IPS DF 6.9 (cell line): ENCODE measurements around the gene DBR1.

Experiments
- DNase-seq: peaks from one replicate; pipeline ENCODE4 v3.0.0-alpha.2; 2013; ENCODE audit warnings: low read depth, low spot score
- H3K27ac ChIP-seq: one replicate; pipeline ENCODE4 v1.5.1; 2013; ENCODE audit warnings: low read length, control low read depth
- H3K27me3 ChIP-seq: 2 replicates; pipeline ENCODE4 v1.6.1; 2013; ENCODE audit warnings: mild to moderate bottlenecking, low read length; ENCODE audit not compliant: control insufficient read depth, insufficient read depth
- H3K36me3 ChIP-seq: 2 replicates; pipeline ENCODE4 v1.6.1; 2013; ENCODE audit warnings: low read length; ENCODE audit not compliant: control insufficient read depth, insufficient read depth
- H3K4me1 ChIP-seq: 2 replicates; pipeline ENCODE4 v1.6.1; 2013; ENCODE audit warnings: low read length; ENCODE audit not compliant: control insufficient read depth, insufficient read depth
- H3K4me3 ChIP-seq: 2 replicates; pipeline ENCODE4 v1.5.1; 2013; ENCODE audit warnings: mild to moderate bottlenecking, low read length
- H3K9me3 ChIP-seq: 2 replicates; pipeline ENCODE4 v1.6.1; 2013; ENCODE audit warnings: low read length, inconsistent platforms; ENCODE audit not compliant: control insufficient read depth, insufficient read depth
- WGBS: extraction: QIAGEN DNeasy Blood & Tissue Kit; methylation state at CpG from one replicate; pipeline ENCODE4 v1.1.7; 2013; ENCODE audit warnings: mixed read lengths, missing lambda C conversion rate; ENCODE audit not compliant: insufficient read length, insufficient coverage; 5-methylcytosine and 5-hydroxymethylcytosine counted together

DBR1 gene, protein sequence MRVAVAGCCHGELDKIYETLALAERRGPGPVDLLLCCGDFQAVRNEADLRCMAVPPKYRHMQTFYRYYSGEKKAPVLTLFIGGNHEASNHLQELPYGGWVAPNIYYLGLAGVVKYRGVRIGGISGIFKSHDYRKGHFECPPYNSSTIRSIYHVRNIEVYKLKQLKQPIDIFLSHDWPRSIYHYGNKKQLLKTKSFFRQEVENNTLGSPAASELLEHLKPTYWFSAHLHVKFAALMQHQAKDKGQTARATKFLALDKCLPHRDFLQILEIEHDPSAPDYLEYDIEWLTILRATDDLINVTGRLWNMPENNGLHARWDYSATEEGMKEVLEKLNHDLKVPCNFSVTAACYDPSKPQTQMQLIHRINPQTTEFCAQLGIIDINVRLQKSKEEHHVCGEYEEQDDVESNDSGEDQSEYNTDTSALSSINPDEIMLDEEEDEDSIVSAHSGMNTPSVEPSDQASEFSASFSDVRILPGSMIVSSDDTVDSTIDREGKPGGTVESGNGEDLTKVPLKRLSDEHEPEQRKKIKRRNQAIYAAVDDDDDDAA

DNA sequence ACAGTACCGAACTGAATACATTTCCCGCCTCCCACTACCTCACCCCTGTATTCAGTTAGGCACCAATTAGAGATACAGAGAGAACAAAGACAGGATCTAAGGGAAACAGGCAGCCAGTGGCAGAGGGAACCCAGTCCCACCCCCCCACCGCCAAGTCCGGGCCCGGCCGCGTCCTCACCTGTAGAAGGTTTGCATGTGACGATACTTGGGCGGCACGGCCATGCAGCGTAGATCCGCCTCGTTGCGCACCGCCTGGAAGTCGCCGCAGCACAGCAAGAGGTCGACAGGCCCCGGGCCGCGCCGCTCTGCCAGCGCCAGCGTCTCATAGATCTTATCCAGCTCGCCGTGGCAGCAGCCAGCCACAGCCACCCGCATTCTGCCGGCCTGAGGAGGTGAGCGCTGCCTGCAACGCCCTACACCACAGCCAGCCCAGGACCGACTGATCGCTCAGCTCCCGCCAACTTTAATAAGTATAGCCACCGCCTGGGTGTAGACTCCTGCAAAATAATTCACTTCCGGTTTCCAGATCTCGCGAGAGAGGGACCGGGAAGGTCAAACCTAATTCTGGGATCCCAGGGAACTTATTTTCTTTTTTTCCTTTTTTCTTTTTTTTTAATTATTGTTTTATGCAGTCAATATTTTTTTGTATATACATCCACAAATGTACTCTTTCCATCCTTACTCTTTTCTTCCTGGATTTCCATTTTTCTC, at the start of gene DBR1:
DBR1 (minus strand) TSS at position 501 of the 711 bp plus-strand sequence; CDS start at position 375, 126 bp downstream.
- DNase-seq: no peak
- H3K36me3 ChIP-seq: no peaks in the 10 kb centered on the region
- H3K27me3 ChIP-seq: no peaks in the 10 kb centered on the region
- no peak within 1 kb of the TSS for H3K27ac ChIP-seq
- no peaks in the 10 kb centered on the region for H3K4me1 ChIP-seq
- WGBS: no CpG with 5 or more reads among the region's 38 CpGs
- H3K4me3 ChIP-seq: peak within 1 kb of the TSS; percentile 73
- H3K9me3 ChIP-seq: no peaks in the 10 kb centered on the region

- Histone ChIP-seq H3K27me3 (no peaks in the 10 kb centered on the region), H3K36me3 (peaks cover 9% of the 10 kb centered on the region; the same call in 1 of the 2 replicates), H3K4me1 (no peaks in the 10 kb centered on the region), H3K4me3 (no peak overlapping the region), H3K27ac (no peak overlapping the region), H3K9me3 (no peaks in the 10 kb centered on the region)
- no CpG with 5 or more reads among the region's 2 CpGs for WGBS
- DNase-seq: no peak
These were observed 48.2 kb upstream of the DBR1 start for GRCh38 chr3:138222942-138223287.

- no peak for DNase-seq
- no peak overlapping the region for H3K4me3 ChIP-seq
- no CpG with 5 or more reads among the region's 2 CpGs for WGBS
- no peaks in the 10 kb centered on the region for H3K27me3 ChIP-seq
- H3K4me1 ChIP-seq: no peaks in the 10 kb centered on the region; the same call in 1 of the 2 replicates
- H3K36me3 ChIP-seq: peaks cover 9% of the 10 kb centered on the region; the same call in 1 of the 2 replicates
- H3K9me3 ChIP-seq: no peaks in the 10 kb centered on the region
- no peak overlapping the region for H3K27ac ChIP-seq
These were observed 47.6 kb upstream of the DBR1 start for GRCh38 chr3:138222131-138222941.

DNA sequence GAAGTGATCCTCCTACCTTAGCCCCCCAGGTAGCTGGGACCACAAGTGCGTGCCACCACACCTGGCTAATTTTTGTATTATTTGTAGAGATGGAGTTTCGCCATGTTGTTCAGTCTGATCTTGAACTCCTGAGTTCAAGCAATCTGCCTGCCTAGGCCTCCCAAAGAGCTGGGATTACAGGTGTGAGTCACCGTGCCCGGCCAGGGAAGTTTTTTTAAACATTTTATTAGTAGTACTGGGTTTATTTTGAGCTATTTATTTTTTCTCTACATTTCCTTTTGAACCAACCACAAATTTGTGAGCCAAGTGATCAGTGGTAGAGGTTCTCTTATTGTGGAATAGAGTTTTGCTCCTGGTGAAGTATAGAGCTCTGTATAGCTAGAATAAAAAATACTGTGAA, 46.1 kb upstream of the DBR1 start:
- peaks cover 9% of the 10 kb centered on the region; the same call in 1 of the 2 replicates for H3K36me3 ChIP-seq
- no peaks in the 10 kb centered on the region; the same call in 1 of the 2 replicates for H3K4me1 ChIP-seq
- H3K27ac ChIP-seq: no peak overlapping the region
- no peaks in the 10 kb centered on the region for H3K9me3 ChIP-seq
- no peaks in the 10 kb centered on the region for H3K27me3 ChIP-seq
- WGBS: no CpG with 5 or more reads among the region's 4 CpGs
- H3K4me3 ChIP-seq: no peak overlapping the region
- DNase-seq: no peak

GRCh38 chr3:138220242-138220641, 45.5 kb upstream of the DBR1 start:
- Histone ChIP-seq H3K4me3 (no peak overlapping the region), H3K36me3 (peaks cover 9% of the 10 kb centered on the region; the same call in 1 of the 2 replicates), H3K4me1 (no peaks in the 10 kb centered on the region; the same call in 1 of the 2 replicates), H3K27ac (no peak overlapping the region), H3K27me3 (no peaks in the 10 kb centered on the region), H3K9me3 (no peaks in the 10 kb centered on the region)
- no peak for DNase-seq
- no CpG with 5 or more reads among the region's 1 CpG for WGBS

DNA sequence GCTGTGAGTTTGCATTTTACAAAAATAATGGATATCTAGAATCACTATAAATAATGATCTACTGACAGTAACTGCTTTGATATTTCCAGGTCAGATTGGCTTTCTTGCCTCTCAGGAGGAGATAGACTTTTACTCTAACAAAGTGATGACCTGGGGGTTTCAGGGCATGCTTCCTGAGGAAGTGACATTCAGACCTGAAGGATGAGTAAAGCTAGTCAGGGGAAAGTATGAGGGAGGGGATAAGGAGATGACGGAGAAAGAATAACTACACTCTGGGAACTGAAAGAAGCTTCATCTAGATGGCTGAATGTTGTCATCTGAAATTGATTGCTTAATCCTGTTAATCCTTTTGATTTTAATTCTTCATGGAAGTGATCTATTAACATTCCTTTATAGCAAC, 44.5 kb upstream of the DBR1 start:
- WGBS: no CpG with 5 or more reads among the region's 1 CpG
- DNase-seq: no peak
- Histone ChIP-seq H3K4me3 (no peak overlapping the region), H3K9me3 (no peaks in the 10 kb centered on the region), H3K4me1 (no peaks in the 10 kb centered on the region; the same call in 1 of the 2 replicates), H3K36me3 (peaks cover 5% of the 10 kb centered on the region; the same call in 1 of the 2 replicates), H3K27me3 (no peaks in the 10 kb centered on the region), H3K27ac (no peak overlapping the region)

- H3K4me3 ChIP-seq: no peak overlapping the region
- no CpG with 5 or more reads among the region's 7 CpGs for WGBS
These were observed 38.8 kb upstream of the DBR1 start for GRCh38 chr3:138213398-138214085.

DNA sequence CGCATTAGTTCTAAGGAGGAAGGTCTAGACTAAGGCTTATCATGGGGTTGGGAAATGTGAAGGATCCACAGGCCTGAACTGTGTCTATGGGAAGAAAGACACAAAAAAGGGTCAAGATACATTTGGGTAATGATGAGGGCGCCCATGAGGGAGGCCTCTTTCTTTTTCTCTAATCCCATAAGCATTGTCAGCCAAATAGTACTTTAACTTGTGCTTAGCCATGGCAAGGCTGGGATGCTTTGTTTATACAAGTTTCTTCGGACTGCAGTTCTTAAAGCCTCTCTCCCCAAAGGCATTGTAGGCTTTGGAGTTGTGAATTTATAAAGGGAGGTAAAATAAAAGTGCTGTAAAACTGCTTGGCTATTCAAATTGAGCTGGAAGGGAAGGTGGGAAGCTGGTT, 35.8 kb upstream of the DBR1 start:
- H3K4me1 ChIP-seq: no peaks in the 10 kb centered on the region; the same call in 1 of the 2 replicates
- no peaks in the 10 kb centered on the region for H3K36me3 ChIP-seq
- no CpG with 5 or more reads among the region's 3 CpGs for WGBS
- DNase-seq: no peak
- H3K27ac ChIP-seq: no peak overlapping the region
- no peaks in the 10 kb centered on the region for H3K27me3 ChIP-seq
- H3K4me3 ChIP-seq: no peak overlapping the region
- H3K9me3 ChIP-seq: no peaks in the 10 kb centered on the region

More at GRCh38 chr3:138213398-138214085, 38.8 kb upstream of the DBR1 start:
- H3K27me3 ChIP-seq: no peaks in the 10 kb centered on the region
- no peak for DNase-seq
- no peak overlapping the region for H3K27ac ChIP-seq
- no peaks in the 10 kb centered on the region for H3K36me3 ChIP-seq
- H3K9me3 ChIP-seq: no peaks in the 10 kb centered on the region
- H3K4me1 ChIP-seq: no peaks in the 10 kb centered on the region; the same call in none of the 2 replicates

DNA sequence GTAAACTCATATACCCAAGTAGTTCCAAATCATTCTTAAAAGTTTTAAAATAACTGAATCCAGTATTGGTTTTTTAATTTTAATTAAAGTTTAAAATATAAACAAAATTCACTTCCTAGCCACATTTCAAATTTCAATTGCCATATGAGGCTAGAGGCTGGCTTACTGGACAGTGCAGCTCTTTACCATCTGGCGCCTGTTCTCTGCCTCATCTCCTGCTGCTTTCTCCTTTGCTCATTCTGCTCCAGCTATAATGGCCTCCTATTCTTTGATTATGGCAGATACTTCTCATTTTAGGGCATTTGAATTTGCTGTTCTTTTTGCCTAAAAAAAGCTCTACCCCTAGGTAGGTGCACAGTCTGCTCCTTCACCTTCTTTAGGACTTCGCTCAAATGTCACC, 31.5 kb upstream of the DBR1 start:
- Histone ChIP-seq H3K36me3 (no peaks in the 10 kb centered on the region), H3K27ac (no peak overlapping the region), H3K27me3 (no peaks in the 10 kb centered on the region), H3K9me3 (no peaks in the 10 kb centered on the region), H3K4me1 (peaks cover 2% of the 10 kb centered on the region; the same call in 1 of the 2 replicates), H3K4me3 (no peak overlapping the region)
- no peak for DNase-seq
- WGBS: no CpG with 5 or more reads among the region's 2 CpGs
